GM18861 (cell line): Measurements from ENCODE around the gene RAB27A.
A peak's percentile ranks its signal among the peaks of the same experiment; 100 is the strongest.
"Not testable (repeated sequence)": the region's sequence is repeated elsewhere in the genome, so short reads cannot be mapped to it uniquely, and the experiment has no call there.

Experiments
- ATAC-seq: cut with Tn5 transposase; IDR thresholded peaks from one replicate; pipeline ENCODE4 v1.9.1; 2021; ENCODE audit not compliant: unreplicated experiment

RAB27A gene

GRCh38 chr15:55282284-55282833 is 7.3 kb downstream of the RAB27A start:
- no peak for ATAC-seq

GRCh38 chr15:55281517-55282228 is 7.9 kb downstream of the RAB27A start:
- ATAC-seq: no peak

GRCh38 chr15:55280589-55280988 is 9.0 kb downstream of the RAB27A start:
- ATAC-seq: not testable (repeated sequence)

GRCh38 chr15:55279746-55280351 is 9.8 kb downstream of the RAB27A start:
- peak; percentile 74 for ATAC-seq

- ATAC-seq: no peak
Observed at GRCh38 chr15:55279100-55279745, 10.4 kb downstream of the RAB27A start.

- no peak for ATAC-seq
Observed at GRCh38 chr15:55277715-55278114, 11.9 kb downstream of the RAB27A start.

GRCh38 chr15:55277116-55277564 is 12.5 kb downstream of the RAB27A start:
- peak; percentile 62 for ATAC-seq

- ATAC-seq: no peak
Observed at GRCh38 chr15:55276324-55276723, 13.3 kb downstream of the RAB27A start.

- no peak for ATAC-seq
Observed at GRCh38 chr15:55270291-55270690, 19.3 kb downstream of the RAB27A start.

- ATAC-seq: no peak
Observed at GRCh38 chr15:55268176-55268695, 21.4 kb downstream of the RAB27A start.

- peak; percentile 93 for ATAC-seq
Observed at GRCh38 chr15:55267401-55268175, 22.0 kb downstream of the RAB27A start.

GRCh38 chr15:55266547-55266946 is 23.1 kb downstream of the RAB27A start:
- no peak for ATAC-seq

- ATAC-seq: no peak
Observed at GRCh38 chr15:55260562-55261131, 29.0 kb downstream of the RAB27A start.

- no peak for ATAC-seq
Observed at GRCh38 chr15:55257938-55258337, 31.7 kb downstream of the RAB27A start.

- no peak for ATAC-seq
Observed at GRCh38 chr15:55257012-55257670, 32.5 kb downstream of the RAB27A start.

GRCh38 chr15:55256281-55257011 is 33.2 kb downstream of the RAB27A start:
- no peak for ATAC-seq

- no peak for ATAC-seq
Observed at GRCh38 chr15:55255714-55256113, 33.9 kb downstream of the RAB27A start.

- no peak for ATAC-seq
Observed at GRCh38 chr15:55254916-55255679, 34.5 kb downstream of the RAB27A start.

- ATAC-seq: no peak
Observed at GRCh38 chr15:55253580-55253979, 36.0 kb downstream of the RAB27A start.
